HUES64 (cell line): ENCODE data around the gene DRC3.

ENCODE experiments used
- H3K27ac ChIP-seq: 2 replicates; pipeline ENCODE4 v1.7.0; 2013; ENCODE audit warnings: low read depth, low read length, inconsistent platforms
- H3K27me3 ChIP-seq: 2 replicates; pipeline ENCODE4 v1.6.1; 2013; ENCODE audit warnings: mild to moderate bottlenecking, low read length; ENCODE audit not compliant: insufficient read depth
- H3K36me3 ChIP-seq: 2 replicates; pipeline ENCODE4 v1.6.1; 2013; ENCODE audit warnings: mild to moderate bottlenecking, low read length; ENCODE audit not compliant: insufficient read depth
- H3K4me1 ChIP-seq: 2 replicates; pipeline ENCODE4 v1.6.1; 2013; ENCODE audit warnings: mild to moderate bottlenecking, low read length, moderate library complexity; ENCODE audit not compliant: insufficient read depth
- H3K4me3 ChIP-seq: 2 replicates; pipeline ENCODE4 v1.5.1; 2013; ENCODE audit warnings: mild to moderate bottlenecking, low read length, moderate library complexity
- H3K9ac ChIP-seq: 2 replicates; pipeline ENCODE4 v1.6.1; 2013; ENCODE audit warnings: mild to moderate bottlenecking, low read depth, low read length
- H3K9me3 ChIP-seq: 2 replicates; pipeline ENCODE4 v1.6.1; 2013; ENCODE audit warnings: low read depth, low read length; ENCODE audit not compliant: insufficient read depth
- WGBS: fragments of 150-250, 120-280 bp; methylation state at CpG from one replicate; pipeline ENCODE4 v1.1.7; 2013; ENCODE audit warnings: missing lambda C conversion rate; 5-methylcytosine and 5-hydroxymethylcytosine counted together

The DRC3 gene

DNA sequence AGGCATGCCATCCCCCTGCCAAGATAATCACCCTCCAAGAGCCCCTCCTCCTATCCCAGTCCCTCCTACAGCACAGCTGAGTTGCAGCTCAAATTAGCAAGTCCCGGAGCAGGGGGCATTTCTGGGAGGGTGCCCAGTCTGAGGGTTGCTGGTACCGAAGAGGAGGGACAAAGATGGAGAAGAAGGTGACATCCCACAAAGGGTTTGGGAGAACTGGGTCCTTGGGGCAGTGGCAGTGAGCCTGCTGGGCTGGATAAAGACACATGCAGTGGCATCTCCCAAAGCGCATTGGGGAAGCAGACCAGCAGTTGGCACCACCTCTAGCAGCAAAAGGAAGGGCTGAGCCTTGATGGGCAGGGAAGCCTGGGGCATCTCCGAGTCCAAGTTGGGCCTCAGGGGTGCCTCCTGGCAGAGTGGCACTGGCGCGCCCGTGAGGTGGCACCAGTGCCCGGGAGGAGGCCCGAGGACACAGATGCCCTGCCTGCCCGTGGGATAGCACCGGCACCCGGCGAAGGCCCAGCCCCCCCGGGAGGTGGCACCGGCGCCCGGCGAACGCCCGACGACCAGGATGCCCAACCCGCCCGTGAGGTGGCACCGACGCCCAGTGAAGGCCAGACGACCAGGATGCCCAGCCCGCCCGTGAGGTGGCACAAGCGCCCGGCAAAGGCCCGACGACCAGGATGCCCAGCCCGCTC lies 1.1 kb upstream of the DRC3 start:
- WGBS, result 16% methylated on average over 33 of the region's 33 CpGs
- peak overlapping the region; percentile 28; the same call in 1 of the 2 replicates for H3K9ac ChIP-seq

GRCh38 chr17:17972952-17973254 lies 241 bp downstream of the DRC3 start:
- Histone ChIP-seq H3K27ac (no peak overlapping the region), H3K27me3 (0 out of 2 replicates have a peak, but pooled peaks cover 2% of the 10 kb centered on the region), H3K9ac (0 out of 2 replicates have a peak overlapping the region, but pooled peaks have one; percentile 31), H3K4me1 (peaks cover 3% of the 10 kb centered on the region; the same call in 1 of the 2 replicates), H3K4me3 (peak overlapping the region; percentile 72), H3K9me3 (no peaks in the 10 kb centered on the region), H3K36me3 (no peaks in the 10 kb centered on the region)
- 9% methylated on average over 13 of the region's 13 CpGs for WGBS

More for the DNA sequence above, 1.1 kb upstream of the DRC3 start:
- no peak overlapping the region for H3K27ac ChIP-seq
- H3K4me1 ChIP-seq, result peaks cover 3% of the 10 kb centered on the region; the same call in 1 of the 2 replicates
- no peaks in the 10 kb centered on the region for H3K36me3 ChIP-seq
- no peaks in the 10 kb centered on the region for H3K9me3 ChIP-seq
- H3K4me3 ChIP-seq, result peak overlapping the region; percentile 77
- H3K27me3 ChIP-seq, result 0 out of 2 replicates have a peak, but pooled peaks cover 2% of the 10 kb centered on the region

DNA sequence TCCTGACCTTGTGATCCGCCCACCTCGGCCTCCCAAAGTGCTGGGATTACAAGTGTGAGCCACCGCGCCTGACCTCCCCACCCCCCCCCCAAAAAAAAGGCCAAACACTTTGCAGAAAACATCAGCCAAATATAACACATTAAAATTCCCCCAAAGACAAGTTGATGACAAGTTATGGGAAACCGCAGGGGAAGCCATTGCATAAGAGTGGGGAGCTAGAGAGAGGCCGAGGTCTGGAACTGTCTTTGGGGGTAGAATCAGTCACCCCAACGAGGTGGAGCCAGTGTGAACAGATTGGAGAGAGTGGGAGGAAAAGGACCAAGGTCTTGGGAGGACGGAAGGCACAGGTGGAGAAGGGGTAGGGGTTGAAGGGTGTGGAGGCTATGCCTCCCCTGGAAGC lies 2.8 kb downstream of the DRC3 start:
- no peaks in the 10 kb centered on the region for H3K36me3 ChIP-seq
- H3K27me3 ChIP-seq, result 0 out of 2 replicates have a peak, but pooled peaks cover 2% of the 10 kb centered on the region
- no peak overlapping the region for H3K9ac ChIP-seq
- no peaks in the 10 kb centered on the region for H3K9me3 ChIP-seq
- no peak overlapping the region for H3K4me3 ChIP-seq
- H3K4me1 ChIP-seq, result peaks cover 3% of the 10 kb centered on the region; the same call in 1 of the 2 replicates
- H3K27ac ChIP-seq, result no peak overlapping the region
- 84% methylated on average over 8 of the region's 8 CpGs for WGBS

- Histone ChIP-seq H3K4me1 (peaks cover 3% of the 10 kb centered on the region; the same call in 1 of the 2 replicates), H3K27me3 (no peaks in the 10 kb centered on the region), H3K9me3 (no peaks in the 10 kb centered on the region), H3K27ac (no peak overlapping the region), H3K4me3 (no peak overlapping the region), H3K9ac (no peak overlapping the region), H3K36me3 (no peaks in the 10 kb centered on the region)
- 89% methylated on average over 10 of the region's 10 CpGs for WGBS
These were observed 4.4 kb downstream of the DRC3 start for GRCh38 chr17:17976931-17977570.

GRCh38 chr17:17978481-17979424 lies 6.1 kb downstream of the DRC3 start:
- Histone ChIP-seq H3K36me3 (no peaks in the 10 kb centered on the region), H3K27me3 (no peaks in the 10 kb centered on the region), H3K27ac (no peak overlapping the region), H3K9ac (no peak overlapping the region), H3K4me3 (no peak overlapping the region), H3K9me3 (no peaks in the 10 kb centered on the region), H3K4me1 (no peaks in the 10 kb centered on the region)
- WGBS, result 88% methylated on average over 14 of the region's 14 CpGs

- H3K9ac ChIP-seq, result no peak overlapping the region; the same call in 1 of the 2 replicates
- H3K4me3 ChIP-seq, result no peak overlapping the region
- WGBS, result 93% methylated on average over 3 of the region's 3 CpGs
- no peaks in the 10 kb centered on the region for H3K27me3 ChIP-seq
- no peak overlapping the region for H3K27ac ChIP-seq
- H3K9me3 ChIP-seq, result no peaks in the 10 kb centered on the region
- no peaks in the 10 kb centered on the region for H3K36me3 ChIP-seq
- no peaks in the 10 kb centered on the region for H3K4me1 ChIP-seq
These were observed 7.1 kb downstream of the DRC3 start for GRCh38 chr17:17979778-17980177.

DNA sequence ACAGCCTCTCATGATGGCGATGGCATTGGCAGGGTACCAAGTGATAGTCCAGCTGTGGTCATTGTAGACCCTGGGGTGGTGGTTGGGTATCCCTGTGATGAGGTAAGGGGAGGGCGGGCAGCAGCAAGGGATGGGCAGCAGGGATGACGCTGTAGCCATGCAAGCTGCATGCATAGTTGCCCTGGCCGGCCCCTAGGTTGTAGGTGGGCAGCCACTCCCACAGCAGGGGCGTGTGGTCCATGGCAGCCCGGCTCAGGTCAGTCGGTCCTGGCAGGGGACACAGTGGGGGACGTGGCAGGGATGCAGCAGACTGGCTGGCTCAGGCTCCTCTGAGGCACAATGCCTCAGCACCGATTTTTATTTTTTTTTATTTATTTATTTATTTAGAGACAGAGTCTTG lies 8.7 kb downstream of the DRC3 start:
- WGBS, result 88% methylated on average over 8 of the region's 9 CpGs

GRCh38 chr17:17982801-17983200 lies 10.1 kb downstream of the DRC3 start:
- Histone ChIP-seq H3K4me1 (no peaks in the 10 kb centered on the region), H3K9ac (no peak overlapping the region), H3K27me3 (no peaks in the 10 kb centered on the region), H3K27ac (no peak overlapping the region), H3K9me3 (no peaks in the 10 kb centered on the region), H3K36me3 (no peaks in the 10 kb centered on the region), H3K4me3 (no peak overlapping the region)
- 96% methylated on average over 6 of the region's 9 CpGs for WGBS

More for the DNA sequence above, 8.7 kb downstream of the DRC3 start:
- Histone ChIP-seq H3K9me3 (no peaks in the 10 kb centered on the region), H3K4me3 (no peak overlapping the region), H3K27me3 (no peaks in the 10 kb centered on the region), H3K4me1 (no peaks in the 10 kb centered on the region), H3K36me3 (no peaks in the 10 kb centered on the region), H3K9ac (no peak overlapping the region), H3K27ac (no peak overlapping the region)

DNA sequence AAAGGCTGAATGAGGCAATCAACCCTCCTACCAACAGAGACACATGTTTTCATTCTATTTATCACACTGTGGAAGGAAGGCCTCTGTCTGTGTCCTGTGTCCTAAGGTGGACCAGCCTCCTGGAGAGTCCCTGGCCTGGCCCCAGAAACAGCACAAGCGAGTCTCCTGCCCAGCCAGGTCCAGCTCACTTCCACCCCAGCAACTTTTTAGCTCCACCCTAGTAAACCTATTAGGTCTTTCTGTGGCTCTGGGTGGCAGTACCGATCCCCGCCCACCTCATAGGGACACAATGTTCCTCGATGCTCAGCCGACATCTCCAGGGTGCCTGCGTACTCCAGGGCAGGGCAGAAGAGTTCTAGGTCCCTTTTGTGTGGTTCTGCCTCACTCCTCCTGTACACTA lies 10.7 kb downstream of the DRC3 start:
- Histone ChIP-seq H3K4me1 (no peaks in the 10 kb centered on the region), H3K9ac (no peak overlapping the region), H3K27me3 (no peaks in the 10 kb centered on the region), H3K9me3 (no peaks in the 10 kb centered on the region), H3K36me3 (no peaks in the 10 kb centered on the region), H3K27ac (no peak overlapping the region), H3K4me3 (no peak overlapping the region)
- 87% methylated on average over 6 of the region's 6 CpGs for WGBS

GRCh38 chr17:17983776-17984175 lies 11.1 kb downstream of the DRC3 start:
- 93% methylated on average over 6 of the region's 6 CpGs for WGBS
- H3K9ac ChIP-seq, result no peak overlapping the region
- H3K27me3 ChIP-seq, result no peaks in the 10 kb centered on the region
- H3K36me3 ChIP-seq, result no peaks in the 10 kb centered on the region
- no peak overlapping the region for H3K4me3 ChIP-seq
- H3K9me3 ChIP-seq, result no peaks in the 10 kb centered on the region
- no peaks in the 10 kb centered on the region for H3K4me1 ChIP-seq
- no peak overlapping the region for H3K27ac ChIP-seq

- Histone ChIP-seq H3K36me3 (no peaks in the 10 kb centered on the region), H3K9me3 (no peaks in the 10 kb centered on the region), H3K27ac (no peak overlapping the region), H3K4me3 (no peak overlapping the region), H3K9ac (no peak overlapping the region), H3K27me3 (no peaks in the 10 kb centered on the region), H3K4me1 (no peaks in the 10 kb centered on the region)
- WGBS, result 80% methylated on average over 2 of the region's 2 CpGs
These were observed 12.5 kb downstream of the DRC3 start for GRCh38 chr17:17985153-17985552.
